Fibroblast of the aortic adventitia (primary cell): Measurements from ENCODE around the gene BECN2. TPM values are rescaled to one million over a fixed set of nuclear protein-coding genes. Genes with fewer than 3 reads are reported as not detected.
"Not testable (repeated sequence)": the region's sequence is repeated elsewhere in the genome, so short reads cannot be mapped to it uniquely, and the experiment has no call there.

Source experiments
- DNase-seq: peaks from one replicate; pipeline ENCODE4 v3.0.0-alpha.2; 2010; ENCODE audit warnings: low read depth
- H3K4me3 ChIP-seq: 2 replicates; pipeline ENCODE4 v1.5.1; 2011; ENCODE audit warnings: low read depth, mild to moderate bottlenecking, control low read depth, low read length, moderate library complexity
- CTCF ChIP-seq: IDR thresholded peaks from 2 replicates; pipeline ENCODE4 v1.5.1; 2011; ENCODE audit warnings: mild to moderate bottlenecking, low read length, control low read depth, inconsistent platforms; ENCODE audit not compliant: insufficient read depth
- total RNA-seq: library from RNA; depleted of rRNA; stranded (reverse); fragments of >200 nt; gene quantifications from 2 replicates; pipeline ENCODE4 v1.2.3, GENCODE V29; 2012; ENCODE audit warnings: low replicate concordance

Gene BECN2
- total RNA-seq, 1 donor, result not detected

GRCh38 chr1:241976229-241976628 is 18.7 kb downstream of the BECN2 start:
- no peak overlapping the region for H3K4me3 ChIP-seq
- TF ChIP-seq CTCF, result no peak
- DNase-seq, result no peak

DNA sequence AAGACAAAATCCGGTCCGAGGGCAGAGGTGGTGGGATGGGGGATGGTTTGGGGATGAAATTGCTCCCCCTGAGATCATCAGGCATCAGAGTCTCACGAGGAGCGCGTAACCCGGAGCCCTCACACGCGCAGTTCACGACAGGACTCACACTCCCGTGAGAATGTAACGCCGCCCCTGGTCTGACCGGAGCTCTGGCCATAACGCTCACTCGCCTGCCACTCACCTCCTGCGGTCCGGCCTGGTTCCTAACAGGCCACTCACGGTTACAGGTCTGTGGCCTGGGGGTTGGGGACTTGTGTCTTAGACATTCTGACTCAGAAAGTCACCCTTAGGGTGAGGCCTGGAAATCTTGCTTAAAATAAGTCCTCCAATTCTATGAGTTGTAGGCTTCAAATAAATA is 21.5 kb downstream of the BECN2 start:
- TF ChIP-seq CTCF, result no peak
- DNase-seq, result no peak
- no peak overlapping the region for H3K4me3 ChIP-seq

DNA sequence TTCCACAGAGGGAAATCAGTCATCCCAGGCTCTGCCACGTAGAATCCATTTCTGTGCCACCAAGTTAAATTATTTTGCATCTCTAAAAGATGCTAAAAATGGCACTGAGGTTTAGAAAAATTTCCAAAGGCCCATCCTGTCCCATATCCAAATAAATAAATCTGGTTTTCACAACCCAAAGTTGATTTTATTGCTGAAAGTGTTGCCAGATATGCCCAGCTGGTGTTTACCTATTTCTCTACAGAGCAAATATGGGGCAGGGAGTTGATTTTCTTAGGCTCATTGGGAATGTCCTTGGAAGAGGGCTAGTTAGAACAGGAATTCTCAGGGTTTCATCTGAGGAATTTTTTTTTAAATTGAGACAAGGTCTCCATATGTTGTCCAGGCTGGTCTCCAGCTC is 22.4 kb downstream of the BECN2 start:
- no peak overlapping the region for H3K4me3 ChIP-seq
- DNase-seq, result no peak
- TF ChIP-seq CTCF, result no peak

GRCh38 chr1:241985787-241986186 is 28.2 kb downstream of the BECN2 start:
- TF ChIP-seq CTCF, result peak; percentile 74
- no peak overlapping the region for H3K4me3 ChIP-seq
- peak; percentile 68 for DNase-seq

DNA sequence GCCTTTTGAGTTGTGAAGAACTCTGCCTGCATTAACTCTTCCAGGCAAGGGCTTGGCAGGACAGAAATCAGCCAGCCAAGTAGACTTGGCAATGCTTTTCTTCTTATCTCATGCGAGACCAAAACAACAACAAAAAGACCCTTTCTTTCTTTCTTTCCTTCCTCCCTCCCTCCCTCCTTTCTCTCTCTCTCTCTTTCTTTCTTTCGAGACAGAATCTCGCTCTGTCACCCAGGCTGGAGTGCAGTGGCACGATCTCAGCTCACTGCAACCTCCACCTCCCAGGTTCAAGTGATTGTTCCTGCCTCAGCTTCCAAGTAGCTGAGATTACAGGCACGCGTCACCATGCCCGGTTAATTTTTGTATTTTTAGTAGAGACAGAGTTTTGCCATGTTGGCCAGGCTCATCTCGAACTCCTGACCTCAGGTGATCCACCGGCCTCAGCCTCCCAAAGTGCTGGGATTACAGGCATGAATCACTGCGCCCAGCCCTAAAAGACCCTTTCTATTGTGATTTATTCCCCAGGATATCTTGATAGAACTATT is 30.9 kb downstream of the BECN2 start:
- H3K4me3 ChIP-seq, DNase-seq: not testable (repeated sequence)

- no peak overlapping the region for H3K4me3 ChIP-seq
- no peak for TF ChIP-seq CTCF
- peak; percentile 95 for DNase-seq
These were observed 32.5 kb downstream of the BECN2 start for GRCh38 chr1:241990040-241990439.

GRCh38 chr1:241992734-241993133 is 35.2 kb downstream of the BECN2 start:
- DNase-seq, result peak; percentile 63
- no peak for TF ChIP-seq CTCF
- no peak overlapping the region for H3K4me3 ChIP-seq
